GM18951 (cell line): ENCODE measurements around the gene ITPR2.
"Not testable (repeated sequence)": the region's sequence is repeated elsewhere in the genome, so short reads cannot be mapped to it uniquely, and the experiment has no call there.

ENCODE experiments used
- POLR2A ChIP-seq: IDR thresholded peaks from 4 replicates; pipeline ENCODE4 v1.6.1; 2011; ENCODE audit warnings: mild to moderate bottlenecking; ENCODE audit not compliant: insufficient read length, insufficient read depth; ENCODE audit errors: extremely low read depth
- in situ Hi-C: fragments of 300-500 bp; cut with MboI; formaldehyde crosslinking; loops from one replicate; pipeline ENCODE4 v1.12.0; 2022; ENCODE audit warnings: low sequenced_read_pairs, mixed read lengths, inconsistent platforms; ENCODE audit not compliant: unreplicated experiment

Gene ITPR2

GRCh38 chr12:26691234-26691970, 141.6 kb downstream of the ITPR2 start:
- in situ Hi-C loops: no loop called here
- no peak for TF ChIP-seq POLR2A

DNA sequence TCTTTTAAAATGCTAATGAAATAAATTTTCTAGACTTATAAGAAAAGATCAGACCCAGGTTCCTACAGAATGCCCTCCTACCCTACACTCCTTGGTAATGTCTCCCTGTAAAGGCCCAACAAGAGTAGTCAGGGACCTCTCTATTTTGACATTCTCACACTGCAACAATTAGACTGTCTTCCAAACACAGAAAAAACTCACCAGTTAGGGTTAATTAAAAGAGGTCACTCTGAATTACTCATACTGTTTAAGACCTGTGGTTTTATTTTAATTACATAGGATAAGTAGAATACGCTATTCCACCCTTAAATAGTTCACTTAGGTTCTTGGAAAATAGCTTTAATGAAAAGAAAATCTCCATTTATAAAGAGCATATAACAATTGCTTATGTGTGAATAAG, 142.4 kb downstream of the ITPR2 start:
- in situ Hi-C loops: no loop called here
- no peak for TF ChIP-seq POLR2A

- in situ Hi-C loops: no loop called here
- TF ChIP-seq POLR2A: no peak
Measured at GRCh38 chr12:26689281-26689841, 143.6 kb downstream of the ITPR2 start.

DNA sequence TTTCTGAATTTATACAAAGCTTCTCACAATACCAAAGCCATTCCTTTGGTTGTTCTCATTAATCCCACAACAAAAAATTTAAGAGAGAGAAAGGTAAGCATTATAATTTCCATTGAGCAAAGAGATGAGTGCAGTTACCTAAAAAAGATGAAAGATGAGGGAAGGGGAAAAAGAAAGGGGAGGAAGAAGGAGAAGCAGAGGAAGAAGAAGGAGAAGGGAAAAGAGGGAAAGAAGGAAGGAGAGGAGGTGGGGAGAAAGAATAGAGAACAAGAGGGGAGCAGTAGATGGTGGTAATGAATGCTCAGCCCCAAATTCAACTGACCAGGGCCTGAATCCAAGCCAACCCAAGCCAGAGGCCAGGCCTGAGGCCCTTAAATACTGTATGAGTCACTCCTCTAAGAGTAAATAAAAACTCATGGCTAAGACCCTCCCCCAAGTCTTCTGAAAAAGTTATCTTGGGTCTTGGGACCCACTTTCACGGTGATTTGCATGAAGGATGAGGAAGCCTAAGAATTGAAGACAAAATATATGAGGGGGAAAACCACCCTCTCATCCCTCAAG, 144.6 kb downstream of the ITPR2 start:
- in situ Hi-C loops: no loop called here
- TF ChIP-seq POLR2A: no peak

DNA sequence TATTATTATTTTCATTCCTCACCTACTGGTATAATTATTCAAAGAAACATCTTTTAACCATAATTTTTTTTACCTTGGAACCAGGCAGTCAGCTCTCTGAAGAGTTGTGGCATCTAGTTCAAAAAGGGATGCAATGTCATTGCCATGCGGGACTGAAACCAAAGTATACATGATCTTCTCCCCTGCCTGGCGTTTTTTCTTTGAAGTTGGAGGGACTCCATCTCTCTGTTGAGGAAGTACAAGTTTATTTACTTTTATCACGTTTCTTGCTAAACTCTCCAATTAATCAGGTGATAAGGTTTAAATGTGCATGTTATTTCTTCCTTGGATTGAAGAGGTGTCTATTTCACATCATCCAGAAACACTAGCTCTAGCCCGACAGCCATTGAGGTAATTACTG, 146.6 kb downstream of the ITPR2 start:
- no peak for TF ChIP-seq POLR2A
- in situ Hi-C loops: no loop called here

GRCh38 chr12:26684101-26684500, 148.9 kb downstream of the ITPR2 start:
- in situ Hi-C loops: no loop called here
- TF ChIP-seq POLR2A: no peak

GRCh38 chr12:26683443-26683842, 149.6 kb downstream of the ITPR2 start:
- no peak for TF ChIP-seq POLR2A
- in situ Hi-C loops: no loop called here

DNA sequence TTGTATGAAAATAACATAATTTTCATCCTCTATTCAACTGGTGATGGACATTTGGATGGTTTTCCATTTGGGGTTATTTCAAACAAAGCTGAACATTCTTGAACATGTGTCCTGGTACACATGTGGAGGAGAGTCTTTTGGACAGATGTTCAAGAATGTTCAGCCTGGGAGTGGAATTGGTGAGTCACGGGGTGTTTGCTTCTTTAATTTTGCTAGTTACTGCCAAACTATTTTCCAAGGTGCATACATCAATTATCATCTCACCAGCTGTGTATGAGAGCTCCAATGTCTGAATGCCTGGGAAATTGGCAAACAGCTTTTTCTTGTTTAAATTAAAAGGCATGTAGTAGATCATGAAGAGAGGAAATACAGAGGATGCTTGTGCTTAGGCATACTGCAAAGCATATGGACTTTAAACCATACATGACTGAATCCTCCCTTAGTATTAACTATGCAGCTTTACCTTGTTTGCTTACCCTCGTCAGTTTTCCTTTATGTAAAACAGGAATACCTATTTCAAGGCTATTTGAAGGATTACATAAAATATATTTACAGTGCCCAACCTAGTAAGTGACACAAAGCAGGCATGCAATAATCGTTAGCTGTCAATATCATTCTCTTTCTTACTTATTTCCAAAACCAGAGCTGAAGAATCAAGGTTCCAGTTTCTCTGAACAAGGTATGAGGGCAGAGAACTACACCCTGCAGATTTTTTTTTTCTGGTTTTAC, 152.1 kb downstream of the ITPR2 start:
- TF ChIP-seq POLR2A: no peak
- in situ Hi-C loops: no loop called here

- no peak for TF ChIP-seq POLR2A
- in situ Hi-C loops: no loop called here
Measured at GRCh38 chr12:26678697-26679660, 154.0 kb downstream of the ITPR2 start.

GRCh38 chr12:26671487-26671886, 161.5 kb downstream of the ITPR2 start:
- in situ Hi-C loops: not testable (repeated sequence)

GRCh38 chr12:26668847-26669246, 164.1 kb downstream of the ITPR2 start:
- no peak for TF ChIP-seq POLR2A

DNA sequence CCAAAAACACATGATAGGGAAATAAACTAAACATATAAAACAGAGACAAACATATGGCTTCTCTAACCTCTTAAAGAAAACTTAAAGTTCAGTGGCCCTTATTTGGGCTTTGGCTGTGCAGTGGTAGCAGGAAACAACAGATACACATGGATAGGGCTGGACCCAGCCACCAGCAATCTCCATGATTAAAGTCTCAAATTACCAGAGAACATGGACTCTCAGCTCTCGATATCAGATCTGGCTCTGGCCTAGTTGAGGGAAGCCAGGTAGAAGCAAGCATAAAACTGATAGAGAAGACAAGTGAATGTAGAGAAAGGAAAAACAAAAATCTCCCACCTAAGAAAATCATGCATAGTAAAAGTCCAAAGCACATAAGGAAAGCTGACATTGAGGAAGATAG, 164.8 kb downstream of the ITPR2 start:
- in situ Hi-C loops: no loop called here
- no peak for TF ChIP-seq POLR2A

More at GRCh38 chr12:26668847-26669246, 164.1 kb downstream of the ITPR2 start:
- in situ Hi-C loops: no loop called here

DNA sequence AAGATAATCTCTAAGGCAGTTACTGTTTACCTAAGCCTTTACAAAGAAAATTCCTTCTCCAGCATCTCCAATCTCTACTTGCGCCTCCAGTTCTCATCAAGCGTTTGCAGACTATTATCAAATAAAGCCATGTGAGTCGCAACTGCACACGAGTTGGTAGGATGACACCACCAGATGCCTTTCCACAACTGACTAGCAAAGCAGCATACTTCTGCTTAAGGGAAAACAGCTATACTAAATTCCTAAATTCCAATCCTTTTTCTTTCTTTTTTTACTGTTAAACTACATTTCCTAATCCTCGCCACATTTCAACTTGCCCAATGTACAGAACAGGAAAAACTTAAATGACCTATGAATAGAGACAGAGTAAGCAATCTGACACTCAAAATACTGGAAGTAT, 166.7 kb downstream of the ITPR2 start:
- TF ChIP-seq POLR2A: no peak
- in situ Hi-C loops: no loop called here

- TF ChIP-seq POLR2A: no peak
- in situ Hi-C loops: no loop called here
Measured at GRCh38 chr12:26661399-26661798, 171.6 kb downstream of the ITPR2 start.
